Measurements from ENCODE around the gene ZC3H7B.
"Not testable (repeated sequence)": the region's sequence is repeated elsewhere in the genome, so short reads cannot be mapped to it uniquely, and the experiment has no call there.

ZC3H7B gene

GRCh38 chr22:41394012-41394356, 92.7 kb downstream of the ZC3H7B start:
- no peak for DNase-seq

GRCh38 chr22:41395531-41396240, 94.4 kb downstream of the ZC3H7B start:
- DNase-seq = no peak

GRCh38 chr22:41397143-41397811, 96.0 kb downstream of the ZC3H7B start:
- no peak for DNase-seq

GRCh38 chr22:41398921-41399320, 97.6 kb downstream of the ZC3H7B start:
- no peak for DNase-seq

GRCh38 chr22:41401781-41402648, 100.7 kb downstream of the ZC3H7B start:
- peak; percentile 60 for DNase-seq

GRCh38 chr22:41402851-41403250, 101.5 kb downstream of the ZC3H7B start:
- not testable (repeated sequence) for DNase-seq

- DNase-seq = peak; percentile 73
Measured at GRCh38 chr22:41403532-41404318, 102.4 kb downstream of the ZC3H7B start.

- no peak for DNase-seq
Measured at GRCh38 chr22:41405588-41405987, 104.3 kb downstream of the ZC3H7B start.

GRCh38 chr22:41406410-41406809, 105.1 kb downstream of the ZC3H7B start:
- no peak for DNase-seq

- DNase-seq = no peak
Measured at GRCh38 chr22:41407433-41407832, 106.1 kb downstream of the ZC3H7B start.

- no peak for DNase-seq
Measured at GRCh38 chr22:41408665-41409064, 107.3 kb downstream of the ZC3H7B start.

All from NCI-H345 (cell line).